Tongue (tissue), 2 donors: Measurements from ENCODE around the gene TUBA3D. TPM values are rescaled to one million over a fixed set of nuclear protein-coding genes. Genes with fewer than 3 reads are reported as not detected.
A peak's percentile ranks its signal among the peaks of the same experiment; 100 is the strongest.
"Not testable (repeated sequence)": the region's sequence is repeated elsewhere in the genome, so short reads cannot be mapped to it uniquely, and the experiment has no call there.

ENCODE experiments used
- DNase-seq: peaks from one replicate; pipeline ENCODE4 v3.0.0-alpha.2; 2015
- total RNA-seq: library from RNA; depleted of rRNA; stranded (reverse); fragments of >200 nt; gene quantifications from one replicate; pipeline ENCODE4 v1.2.3, GENCODE V29; 2014

Gene TUBA3D
- total RNA-seq, 1 donor from 2014 or later, result not detected

DNA sequence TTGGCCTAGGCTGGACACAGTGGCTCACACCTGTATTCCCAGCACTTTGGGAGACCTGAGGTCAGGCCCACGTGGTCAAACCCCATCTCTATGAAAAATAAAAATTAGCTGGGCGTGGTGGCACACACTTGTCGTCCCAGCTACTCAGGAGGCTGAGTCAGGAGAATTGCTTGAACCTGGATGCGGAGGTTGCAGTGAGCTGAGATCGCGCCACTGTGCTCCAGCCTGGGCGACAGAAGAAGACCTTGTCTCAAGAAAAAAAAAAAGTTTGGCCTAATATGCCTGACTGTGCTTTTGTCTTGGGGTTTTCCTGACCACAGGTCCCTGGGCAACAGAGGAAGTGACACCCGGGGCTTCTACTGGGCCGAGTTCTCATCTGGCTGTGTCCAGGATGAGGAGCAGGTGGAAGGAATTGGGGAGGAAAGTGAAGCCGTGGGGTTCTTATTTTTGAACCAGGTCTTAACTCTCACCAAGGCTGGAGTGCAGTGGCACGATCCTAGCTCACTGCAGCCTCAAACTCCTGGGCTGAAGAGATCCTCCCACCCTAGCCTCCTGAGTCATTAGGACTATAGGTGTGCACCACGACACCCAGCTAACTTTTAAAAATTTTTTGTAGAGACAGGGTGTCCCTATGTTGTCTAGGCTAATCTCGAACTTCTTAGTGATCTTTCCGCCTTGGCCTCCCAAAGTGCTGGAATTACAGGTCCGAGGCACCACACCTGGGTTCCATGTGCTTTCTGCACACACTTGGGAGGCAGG is 38.7 kb downstream of the TUBA3D start:
- not testable (repeated sequence) for DNase-seq

DNA sequence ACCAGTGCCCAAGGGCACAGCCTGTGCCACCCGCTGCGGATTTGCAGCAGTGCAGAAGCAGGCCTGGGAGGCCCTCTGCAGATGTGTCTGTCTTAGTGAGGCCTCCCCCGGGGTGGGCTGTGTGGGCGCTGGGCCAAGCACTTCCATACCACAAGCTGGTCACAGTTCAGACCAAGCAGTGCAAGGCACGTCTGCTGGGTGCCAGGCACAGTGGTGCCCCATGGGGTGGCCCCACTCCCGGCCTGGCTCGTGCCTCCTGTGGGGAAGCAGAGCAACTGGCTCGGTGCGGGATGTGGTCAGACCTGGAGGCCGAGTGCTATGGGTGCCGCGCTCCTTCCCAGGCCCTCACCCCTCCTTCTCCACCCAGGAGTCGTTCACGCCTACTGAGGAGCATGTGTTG is 39.3 kb downstream of the TUBA3D start:
- not testable (repeated sequence) for DNase-seq

DNA sequence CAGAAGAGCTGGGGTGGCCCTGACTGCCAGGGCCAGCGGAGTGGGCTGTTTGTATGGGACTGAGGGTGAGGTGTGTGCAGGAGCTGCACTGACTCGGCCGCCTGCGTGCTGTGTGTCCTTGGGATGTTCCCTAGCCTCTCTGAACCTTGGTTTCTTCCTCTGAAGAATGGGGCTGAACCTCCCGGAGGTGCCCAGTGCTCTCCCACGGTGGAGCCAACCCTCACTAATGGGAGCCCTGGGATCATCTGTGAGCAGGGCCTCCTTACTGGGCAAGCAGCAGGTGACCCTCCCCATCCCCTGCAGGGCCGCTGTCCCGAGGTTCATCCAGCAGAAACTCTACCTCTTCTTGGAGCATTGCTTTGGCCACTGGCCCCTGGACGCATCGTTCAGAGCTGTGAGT is 40.1 kb downstream of the TUBA3D start:
- no peak for DNase-seq

DNA sequence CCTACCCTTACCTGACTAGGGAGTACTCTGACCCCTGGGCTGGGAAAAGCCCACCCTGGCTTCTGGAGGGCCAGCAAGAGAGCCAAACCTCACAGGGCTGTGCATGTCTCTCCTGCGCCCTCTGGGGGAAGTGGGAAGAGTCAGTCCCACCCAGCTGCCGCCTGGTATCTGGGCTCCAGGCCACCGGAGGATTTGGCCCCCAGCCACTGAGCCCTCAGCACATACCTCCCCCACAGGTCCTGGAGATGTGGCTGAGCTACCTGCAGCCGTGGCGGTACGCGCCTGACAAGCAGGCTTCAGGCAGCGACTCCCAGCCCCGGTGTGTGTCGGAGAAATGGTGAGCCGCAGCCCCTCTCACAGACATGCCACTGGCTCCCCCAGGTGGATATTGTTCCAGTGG is 40.7 kb downstream of the TUBA3D start:
- DNase-seq, result peak; percentile 10

DNA sequence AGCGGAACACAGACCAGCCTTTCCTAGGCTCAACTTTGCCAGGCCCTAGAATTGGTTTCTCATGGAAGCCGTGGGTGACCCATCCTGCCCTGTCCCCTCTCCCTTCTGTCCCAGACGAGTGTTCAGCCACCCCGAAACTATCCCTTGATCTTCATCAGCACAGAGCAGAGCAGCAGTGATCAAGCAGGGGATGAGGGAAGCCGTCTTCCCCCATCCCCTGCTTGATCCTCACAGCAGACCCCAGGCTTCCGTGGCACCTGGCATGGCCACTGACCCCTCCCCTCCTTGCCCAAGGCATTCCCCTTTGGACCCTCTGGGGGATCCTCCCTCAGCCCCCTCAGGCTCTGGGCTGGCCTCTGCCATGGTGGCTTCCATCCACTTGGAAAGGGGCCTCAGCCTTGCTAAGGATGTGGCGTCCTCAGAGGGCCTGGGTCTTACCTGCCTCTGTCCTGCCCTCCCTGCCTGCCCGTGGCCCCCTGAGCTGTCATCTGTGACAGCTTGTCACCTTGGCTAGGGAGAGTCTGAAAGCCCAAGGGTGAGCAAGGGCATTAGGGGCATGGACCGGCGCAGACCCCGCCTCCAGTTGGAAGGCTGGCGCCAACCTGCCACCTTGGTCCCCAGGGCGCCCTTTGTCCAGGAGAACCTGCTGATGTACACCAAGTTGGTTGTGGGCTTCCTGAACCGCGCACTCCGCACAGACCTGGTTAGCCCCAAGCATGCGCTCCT is 41.4 kb downstream of the TUBA3D start:
- no peak for DNase-seq

DNA sequence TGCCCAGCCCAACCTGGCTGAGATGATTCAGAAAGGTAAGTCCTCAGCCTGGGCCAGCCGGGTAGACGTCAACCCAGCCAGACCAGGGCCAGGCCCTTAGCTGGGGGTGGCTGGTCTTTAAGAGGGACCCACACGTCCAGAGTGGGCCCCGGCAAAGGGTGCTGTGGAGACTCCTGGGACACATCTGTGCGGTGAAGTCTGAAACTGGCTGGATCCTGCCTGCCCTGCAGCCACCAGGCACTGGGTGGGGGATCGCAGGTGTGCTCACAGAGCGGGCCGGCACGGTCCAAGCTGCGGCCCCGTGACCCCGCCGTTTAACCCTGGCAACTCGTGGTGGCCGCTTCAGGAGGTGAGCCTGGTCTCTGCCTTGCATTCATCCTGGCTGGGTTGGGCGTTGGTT is 41.9 kb downstream of the TUBA3D start:
- not testable (repeated sequence) for DNase-seq

DNA sequence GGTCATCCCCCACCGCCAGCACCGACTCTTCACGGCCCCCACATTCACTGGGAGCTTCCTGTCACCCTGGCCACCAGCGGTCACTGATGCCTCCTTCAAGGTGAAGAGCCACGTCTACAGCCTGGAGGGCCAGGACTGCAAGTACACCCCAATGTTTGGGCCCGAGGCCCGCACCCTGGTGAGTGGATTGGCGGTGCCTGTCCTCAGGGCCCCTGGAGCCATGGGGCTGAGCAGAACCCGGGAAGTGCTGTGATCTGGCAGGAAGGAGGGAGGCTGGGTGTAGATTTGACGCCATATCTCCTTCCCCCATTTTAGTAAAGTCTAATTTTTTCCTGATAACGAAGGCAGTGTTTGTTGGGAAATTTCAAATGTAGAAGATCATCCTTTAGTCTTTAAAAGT is 42.6 kb downstream of the TUBA3D start:
- DNase-seq, result not testable (repeated sequence)

DNA sequence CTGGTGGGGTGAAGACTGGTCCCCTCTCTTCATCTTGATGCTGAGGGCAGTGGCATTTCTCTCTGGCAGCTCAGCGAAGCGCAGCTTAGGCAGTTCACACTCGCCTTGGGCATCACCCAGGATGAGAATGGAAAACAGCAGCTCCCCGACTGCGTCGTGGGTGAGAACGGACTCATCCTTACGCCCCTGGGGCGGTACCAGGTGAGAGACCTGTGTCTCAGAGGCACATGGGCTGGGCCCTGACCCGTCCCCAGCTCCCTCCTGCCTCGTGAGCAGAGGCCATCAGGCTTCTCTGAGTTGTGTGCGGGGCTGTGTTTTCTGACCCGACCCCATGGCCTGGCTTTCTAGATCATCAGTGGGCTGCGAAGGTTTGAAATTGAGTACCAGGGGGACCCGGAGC is 43.5 kb downstream of the TUBA3D start:
- no peak for DNase-seq

DNA sequence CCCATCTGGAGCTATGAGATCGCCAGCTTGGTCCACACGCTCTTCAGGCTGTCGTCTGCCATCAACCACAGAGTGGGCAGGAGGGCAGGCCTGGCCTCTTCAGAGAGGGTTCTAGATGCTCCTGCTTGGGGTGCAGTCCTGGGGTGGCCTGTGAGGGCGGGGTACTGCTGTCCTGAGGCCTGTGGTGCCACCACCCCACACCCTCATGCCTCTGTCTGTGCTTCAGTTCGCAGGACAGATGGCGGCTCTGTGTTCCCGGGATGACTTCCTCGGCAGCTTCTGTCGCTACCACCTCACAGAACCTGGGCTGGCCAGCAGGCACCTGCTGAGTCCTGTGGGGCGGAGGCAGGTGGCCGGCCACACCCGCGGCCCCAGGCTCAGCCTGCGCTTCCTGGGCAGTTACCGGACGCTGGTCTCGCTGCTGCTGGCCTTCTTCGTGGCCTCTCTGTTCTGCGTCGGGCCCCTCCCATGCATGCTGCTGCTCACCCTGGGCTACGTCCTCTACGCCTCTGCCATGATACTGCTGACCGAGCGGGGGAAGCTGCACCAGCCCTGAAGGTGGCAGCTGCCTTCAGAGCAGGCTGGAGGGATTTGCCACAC is 44.1 kb downstream of the TUBA3D start:
- not testable (repeated sequence) for DNase-seq

DNA sequence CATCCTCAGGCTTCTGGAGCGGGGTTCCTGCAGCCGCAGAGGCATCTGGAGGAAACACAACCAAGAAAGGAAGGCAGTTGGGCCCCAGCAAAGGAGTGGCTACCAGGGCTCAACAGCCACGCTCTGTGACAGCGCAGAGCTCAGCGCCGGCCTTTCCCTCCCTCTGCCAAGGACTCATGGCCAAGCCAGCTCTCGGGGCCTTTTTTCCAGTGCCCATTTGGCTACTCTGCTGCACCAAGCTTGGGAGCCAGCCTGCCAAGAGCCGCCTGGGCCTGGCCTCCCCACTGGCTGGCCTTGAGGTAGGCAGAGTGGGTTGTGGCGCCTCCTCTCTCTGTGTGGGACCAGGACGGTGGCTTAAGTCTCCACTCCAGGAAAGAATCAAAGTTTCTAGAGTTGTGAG is 44.6 kb downstream of the TUBA3D start:
- no peak for DNase-seq

DNA sequence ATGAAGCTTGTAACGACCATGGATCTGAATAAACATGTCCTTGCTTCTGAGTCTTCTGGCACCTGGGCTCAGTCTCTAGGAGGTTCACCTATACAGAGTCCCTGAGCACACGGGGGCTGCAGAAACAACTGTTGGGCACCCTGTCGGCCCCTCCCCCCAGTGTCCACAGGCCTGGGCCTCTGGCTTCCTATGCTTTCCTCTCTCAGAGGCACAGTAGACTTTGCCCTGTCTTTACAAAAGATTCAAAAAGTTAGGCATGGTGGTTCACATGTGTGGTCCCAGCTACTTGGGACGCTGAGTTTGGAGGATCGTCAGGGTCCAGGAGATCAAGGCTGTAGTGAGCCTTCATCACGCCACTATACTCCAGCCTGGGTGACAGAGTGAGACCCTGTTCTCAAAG is 45.6 kb downstream of the TUBA3D start:
- DNase-seq, result not testable (repeated sequence)

DNA sequence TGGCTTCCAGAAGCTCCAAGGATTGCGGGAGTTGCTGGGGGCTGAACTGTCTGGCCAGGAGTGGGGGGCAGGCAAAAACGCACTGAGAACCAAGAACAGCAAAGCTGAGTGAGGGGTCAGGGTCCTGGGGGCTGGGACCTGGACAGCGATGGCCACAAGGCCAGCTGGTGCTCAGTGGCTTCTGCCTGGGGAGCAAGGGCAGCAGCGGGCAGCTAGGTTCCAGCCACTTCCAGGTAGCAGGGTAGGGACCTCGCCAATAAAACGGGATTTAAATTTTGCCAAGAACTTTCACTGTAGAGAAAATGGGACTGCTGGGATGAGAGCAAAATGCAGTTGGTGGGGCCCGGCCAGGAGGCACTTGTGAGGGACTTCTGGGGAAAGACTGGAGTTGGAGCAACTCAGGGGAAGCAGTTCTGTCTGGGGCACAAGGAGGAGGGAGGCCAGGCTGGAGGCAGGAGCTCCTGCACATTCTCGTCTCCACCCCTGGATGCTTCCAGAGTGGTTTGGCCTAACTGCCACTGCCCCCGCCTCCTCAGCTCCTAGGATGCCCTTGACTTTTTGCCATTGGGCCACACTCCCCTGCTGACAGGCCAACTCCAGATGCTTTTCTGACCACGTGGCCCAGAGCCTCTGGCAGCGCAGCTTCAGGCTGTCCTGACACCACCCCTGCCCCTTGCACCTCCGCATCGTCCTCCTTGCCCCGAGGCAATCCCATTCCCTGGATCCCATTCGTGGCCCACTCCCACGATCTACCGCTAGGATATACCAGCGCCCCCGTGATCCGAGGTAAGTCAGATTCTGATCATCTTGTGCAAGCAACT is 46.3 kb downstream of the TUBA3D start:
- no peak for DNase-seq

DNA sequence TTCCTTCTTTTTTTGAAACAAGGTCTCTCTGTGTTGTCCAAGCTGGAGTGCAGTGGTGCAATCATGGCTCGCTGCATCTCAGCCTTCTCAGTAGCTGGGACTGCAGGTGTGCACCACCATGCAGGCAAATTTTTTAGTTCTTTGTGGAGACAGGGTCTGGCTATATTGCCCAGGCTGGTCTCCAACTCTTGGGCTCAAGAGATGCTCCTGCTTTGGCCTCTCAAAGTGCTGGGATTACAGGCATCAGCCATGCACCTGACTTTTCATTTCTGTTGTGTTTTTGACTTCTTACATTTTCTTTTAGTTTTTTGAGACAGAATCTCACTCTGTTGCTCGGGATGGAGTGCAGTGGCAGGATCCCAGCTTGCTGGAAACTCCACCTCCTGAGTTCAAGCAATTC is 49.3 kb downstream of the TUBA3D start:
- DNase-seq, result not testable (repeated sequence)

DNA sequence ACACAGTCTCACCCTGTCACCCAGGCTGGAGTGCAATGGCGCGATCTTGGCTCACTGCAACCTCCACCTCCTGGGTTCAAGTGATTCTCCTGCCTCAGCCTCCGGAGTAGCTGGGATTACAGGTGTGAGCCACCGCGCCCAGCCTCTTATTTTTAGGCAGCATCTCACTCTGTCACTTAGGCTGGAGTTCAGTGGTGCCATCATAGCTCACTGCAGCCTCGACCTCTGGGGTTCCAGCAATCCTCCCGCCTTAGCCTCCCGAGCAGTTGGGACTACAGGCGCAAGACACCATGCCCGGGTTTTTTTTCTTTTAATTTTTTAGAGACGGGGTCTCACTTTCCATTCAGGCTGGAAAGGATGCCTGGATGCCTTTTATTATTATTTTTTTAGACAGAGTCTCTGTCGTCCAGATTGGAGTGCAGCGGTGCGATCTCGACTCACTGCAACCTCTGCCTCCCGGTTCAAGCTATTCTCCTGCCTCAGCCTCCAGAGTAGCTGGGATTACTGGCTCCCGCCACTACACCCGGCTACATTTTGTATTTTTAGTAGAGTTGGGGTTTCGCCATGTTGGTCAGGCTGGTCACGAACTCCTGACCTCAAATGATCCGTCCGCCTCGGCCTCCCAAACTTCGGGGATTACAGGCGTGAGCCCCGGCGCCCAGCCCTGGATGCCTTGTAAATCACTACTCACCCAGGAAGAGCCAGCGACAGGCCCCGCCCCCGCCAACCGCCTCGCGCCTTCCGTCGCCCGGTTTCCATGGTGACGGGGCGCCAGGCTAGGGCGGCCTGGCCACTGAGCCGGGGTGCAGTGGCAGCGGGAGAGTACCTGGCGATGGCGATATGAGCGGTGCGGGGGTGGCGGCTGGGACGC is 51.4 kb downstream of the TUBA3D start, which contains the start of gene CCDC74A:
TSS of gene CCDC74A (plus strand) at position 758 of the 871 bp plus-strand sequence. CDS start at position 841, 83 bp downstream.
- DNase-seq, result peak; percentile 49

DNA sequence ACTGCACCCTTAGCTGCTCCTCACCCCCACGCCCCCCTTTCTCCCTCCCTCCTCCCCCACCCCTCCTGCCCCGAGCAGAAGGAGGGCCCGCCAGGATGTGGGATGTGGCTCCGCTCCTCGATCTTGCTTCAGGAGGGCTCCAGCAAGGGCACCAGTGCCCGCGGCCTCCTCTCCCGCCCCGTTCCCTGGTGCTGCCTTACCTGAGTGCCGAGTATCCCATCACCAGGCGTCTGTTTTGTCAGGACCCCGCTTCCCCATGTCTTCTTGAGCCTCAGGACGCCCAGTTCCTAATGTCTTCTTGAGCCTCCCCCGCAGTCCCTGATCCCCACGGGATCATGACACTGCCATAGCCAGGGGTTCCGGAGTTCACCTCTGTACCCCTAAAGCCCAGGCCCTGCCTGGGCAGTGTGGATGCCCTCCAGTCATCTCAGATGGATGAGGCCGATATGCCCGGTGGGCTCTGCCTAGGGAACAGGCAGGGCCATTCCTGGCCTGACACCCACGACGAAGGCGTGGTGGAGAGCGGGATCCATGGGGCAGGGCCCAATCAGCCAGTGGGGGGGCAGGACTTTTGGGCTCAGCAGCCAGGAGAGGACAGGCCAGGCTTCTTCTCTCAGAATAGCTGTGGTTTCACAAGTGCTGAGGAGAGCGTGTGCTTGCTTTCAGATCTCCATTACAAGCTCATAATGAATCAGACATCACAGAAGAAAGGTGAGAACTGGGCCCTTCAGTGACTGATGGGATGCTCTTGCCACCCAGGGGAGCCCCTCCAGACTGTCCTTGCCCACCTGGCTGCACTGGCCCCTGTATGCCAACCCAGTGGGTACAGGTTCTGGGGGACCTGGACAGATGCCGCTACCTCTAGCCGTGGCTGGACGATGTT is 53.3 kb downstream of the TUBA3D start:
- not testable (repeated sequence) for DNase-seq

DNA sequence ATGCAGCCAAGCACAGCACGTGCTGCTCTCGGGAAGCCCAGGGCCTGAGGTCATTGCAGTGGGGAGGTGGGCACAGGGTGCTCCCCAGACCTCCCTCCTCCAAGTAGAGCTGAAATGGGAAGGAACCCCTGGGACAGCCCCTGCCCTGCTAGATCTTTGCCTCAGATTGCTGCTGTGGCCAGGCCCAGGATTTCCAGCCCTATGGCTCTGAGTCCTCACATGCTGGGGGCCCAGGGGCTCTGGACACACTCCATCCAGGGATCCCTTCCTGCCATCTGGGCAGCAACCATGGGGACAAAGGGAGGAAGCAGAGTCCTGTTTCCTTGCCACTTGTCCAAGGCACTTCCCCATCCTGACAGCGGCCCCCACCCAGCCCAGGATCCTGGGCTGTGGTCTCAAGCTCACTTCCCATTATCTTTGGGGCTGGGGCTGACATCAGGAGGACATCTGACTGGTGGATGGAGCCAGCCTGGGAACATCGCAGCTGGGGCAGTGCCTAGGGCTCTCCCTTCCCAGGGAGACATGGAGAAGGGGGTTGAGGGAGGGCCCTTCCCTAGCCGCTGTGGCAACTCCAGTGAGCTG is 54.0 kb downstream of the TUBA3D start:
- not testable (repeated sequence) for DNase-seq

DNA sequence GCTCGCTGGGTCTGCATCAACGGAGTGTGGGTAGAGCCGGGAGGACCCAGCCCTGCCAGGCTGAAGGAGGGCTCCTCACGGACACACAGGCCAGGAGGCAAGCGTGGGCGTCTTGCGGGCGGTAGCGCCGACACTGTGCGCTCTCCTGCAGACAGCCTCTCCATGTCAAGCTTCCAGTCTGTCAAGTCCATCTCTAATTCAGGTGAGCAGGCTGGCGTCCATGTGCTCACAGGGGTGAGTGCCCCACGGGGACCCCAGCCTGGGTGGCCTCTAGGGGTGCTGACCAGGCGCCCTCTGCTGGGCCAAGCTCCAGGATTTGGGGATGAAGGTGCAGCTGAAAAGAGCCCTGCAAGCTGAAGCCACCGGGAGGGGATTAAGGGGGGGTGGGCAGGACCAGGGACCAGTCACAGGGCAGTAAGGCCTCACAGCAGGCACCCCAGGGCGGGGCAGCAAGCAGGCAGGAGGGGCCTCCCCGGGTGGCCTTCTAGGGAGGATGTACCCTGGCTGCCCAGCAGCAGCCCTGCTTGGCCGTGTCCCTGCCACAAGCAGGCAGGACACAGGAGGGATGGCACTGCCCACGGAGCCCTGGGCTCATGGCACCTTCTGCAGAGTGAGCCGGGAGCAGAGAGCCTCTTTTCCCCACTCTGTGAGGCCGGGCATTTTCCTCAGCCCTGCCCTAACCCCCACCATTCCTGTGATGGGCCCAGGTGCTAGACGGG is 54.9 kb downstream of the TUBA3D start:
- not testable (repeated sequence) for DNase-seq

DNA sequence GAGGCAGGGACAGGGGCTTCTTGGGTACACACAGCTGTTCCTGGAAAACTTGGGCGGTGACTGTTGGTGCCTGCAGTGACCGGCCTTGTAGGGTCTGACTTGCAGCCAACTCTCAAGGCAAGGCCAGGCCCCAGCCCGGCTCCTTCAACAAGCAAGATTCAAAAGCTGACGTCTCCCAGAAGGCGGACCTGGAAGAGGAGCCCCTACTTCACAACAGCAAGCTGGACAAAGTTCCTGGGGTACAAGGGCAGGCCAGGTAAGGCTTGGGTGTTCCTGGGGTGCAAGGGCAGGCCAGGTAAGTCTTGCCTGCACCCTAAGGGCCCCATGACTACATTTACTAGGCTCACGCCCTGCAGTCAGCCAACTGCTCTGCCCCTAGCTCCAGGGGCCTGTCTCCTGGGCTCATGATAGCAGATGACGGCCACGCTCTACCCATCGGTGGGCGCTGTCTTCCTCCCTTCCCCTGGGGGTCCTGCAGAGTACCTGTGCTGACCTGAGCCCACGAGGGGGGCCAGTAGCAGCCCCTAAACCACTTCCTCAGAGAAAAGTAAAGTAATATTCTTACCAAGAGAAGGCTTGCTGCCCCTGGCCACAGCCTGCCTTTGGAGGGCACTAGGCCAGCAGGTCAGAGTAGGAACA is 55.7 kb downstream of the TUBA3D start:
- not testable (repeated sequence) for DNase-seq
